Astrocyte of the spinal cord (primary cell): Measurements from ENCODE around the gene MYLK.

ENCODE experiments used
- DNase-seq: peaks from one replicate; pipeline ENCODE4 v3.0.0; 2011; ENCODE audit warnings: low read depth, low spot score
- H3K4me3 ChIP-seq: 2 replicates; pipeline ENCODE4 v1.5.1; 2011; ENCODE audit warnings: low read depth, mild to moderate bottlenecking, low read length, moderate library complexity
- CTCF ChIP-seq: IDR thresholded peaks from 2 replicates; pipeline ENCODE4 v1.5.1; 2012; ENCODE audit warnings: low read depth, mild to moderate bottlenecking, low read length, inconsistent platforms
- in situ Hi-C: cut with HindIII; loops from 2 replicates; pipeline ENCODE4 v1.10.0; 2017; ENCODE audit warnings: low sequenced_read_pairs

The MYLK gene, protein sequence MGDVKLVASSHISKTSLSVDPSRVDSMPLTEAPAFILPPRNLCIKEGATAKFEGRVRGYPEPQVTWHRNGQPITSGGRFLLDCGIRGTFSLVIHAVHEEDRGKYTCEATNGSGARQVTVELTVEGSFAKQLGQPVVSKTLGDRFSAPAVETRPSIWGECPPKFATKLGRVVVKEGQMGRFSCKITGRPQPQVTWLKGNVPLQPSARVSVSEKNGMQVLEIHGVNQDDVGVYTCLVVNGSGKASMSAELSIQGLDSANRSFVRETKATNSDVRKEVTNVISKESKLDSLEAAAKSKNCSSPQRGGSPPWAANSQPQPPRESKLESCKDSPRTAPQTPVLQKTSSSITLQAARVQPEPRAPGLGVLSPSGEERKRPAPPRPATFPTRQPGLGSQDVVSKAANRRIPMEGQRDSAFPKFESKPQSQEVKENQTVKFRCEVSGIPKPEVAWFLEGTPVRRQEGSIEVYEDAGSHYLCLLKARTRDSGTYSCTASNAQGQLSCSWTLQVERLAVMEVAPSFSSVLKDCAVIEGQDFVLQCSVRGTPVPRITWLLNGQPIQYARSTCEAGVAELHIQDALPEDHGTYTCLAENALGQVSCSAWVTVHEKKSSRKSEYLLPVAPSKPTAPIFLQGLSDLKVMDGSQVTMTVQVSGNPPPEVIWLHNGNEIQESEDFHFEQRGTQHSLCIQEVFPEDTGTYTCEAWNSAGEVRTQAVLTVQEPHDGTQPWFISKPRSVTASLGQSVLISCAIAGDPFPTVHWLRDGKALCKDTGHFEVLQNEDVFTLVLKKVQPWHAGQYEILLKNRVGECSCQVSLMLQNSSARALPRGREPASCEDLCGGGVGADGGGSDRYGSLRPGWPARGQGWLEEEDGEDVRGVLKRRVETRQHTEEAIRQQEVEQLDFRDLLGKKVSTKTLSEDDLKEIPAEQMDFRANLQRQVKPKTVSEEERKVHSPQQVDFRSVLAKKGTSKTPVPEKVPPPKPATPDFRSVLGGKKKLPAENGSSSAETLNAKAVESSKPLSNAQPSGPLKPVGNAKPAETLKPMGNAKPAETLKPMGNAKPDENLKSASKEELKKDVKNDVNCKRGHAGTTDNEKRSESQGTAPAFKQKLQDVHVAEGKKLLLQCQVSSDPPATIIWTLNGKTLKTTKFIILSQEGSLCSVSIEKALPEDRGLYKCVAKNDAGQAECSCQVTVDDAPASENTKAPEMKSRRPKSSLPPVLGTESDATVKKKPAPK (N-terminal part only)

GRCh38 chr3:123884203-123884831, at the start of gene MYLK:
Gene MYLK, minus strand, starts transcription at chr3:123884332. Its CDS starts 90,491 bp downstream, at chr3:123793841.
- H3K4me3 ChIP-seq: peak within 1 kb of the TSS; percentile 71
- DNase-seq: peak; percentile 92
- no peak for TF ChIP-seq CTCF
- in situ Hi-C loops: no loop called here

GRCh38 chr3:123930445-123930844, 46.3 kb upstream of the MYLK start:
- TF ChIP-seq CTCF: no peak
- no peak for DNase-seq
- in situ Hi-C loops: no loop called here
- H3K4me3 ChIP-seq: no peak overlapping the region

DNA sequence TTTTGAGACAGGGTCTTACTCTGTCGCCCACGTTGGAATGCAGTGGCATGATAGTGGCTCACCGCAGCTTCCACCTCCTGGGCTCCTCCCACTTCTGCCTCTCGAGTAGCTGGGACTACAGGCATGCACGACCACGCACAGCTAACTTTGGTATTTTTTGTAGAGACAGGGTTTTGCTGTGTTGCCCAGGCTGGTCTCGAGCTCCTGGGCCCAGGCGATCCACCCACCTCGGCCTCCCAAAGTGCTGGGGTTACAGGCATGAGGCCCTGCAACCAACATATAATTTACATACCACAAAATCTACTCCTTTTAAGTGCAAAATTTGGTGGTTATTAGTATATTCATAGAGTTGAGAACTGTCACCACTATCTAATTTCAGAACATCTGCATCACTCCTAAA, 45.2 kb upstream of the MYLK start:
- no peak overlapping the region for H3K4me3 ChIP-seq
- DNase-seq: no peak
- in situ Hi-C loops: no loop called here
- TF ChIP-seq CTCF: no peak

- no peak for DNase-seq
- no peak for TF ChIP-seq CTCF
- in situ Hi-C loops: no loop called here
- no peak overlapping the region for H3K4me3 ChIP-seq
Observed at GRCh38 chr3:123926396-123926795, 42.3 kb upstream of the MYLK start.

GRCh38 chr3:123920868-123921267, 36.7 kb upstream of the MYLK start:
- no peak overlapping the region for H3K4me3 ChIP-seq
- no peak for DNase-seq
- no peak for TF ChIP-seq CTCF
- in situ Hi-C loops: no loop called here

DNA sequence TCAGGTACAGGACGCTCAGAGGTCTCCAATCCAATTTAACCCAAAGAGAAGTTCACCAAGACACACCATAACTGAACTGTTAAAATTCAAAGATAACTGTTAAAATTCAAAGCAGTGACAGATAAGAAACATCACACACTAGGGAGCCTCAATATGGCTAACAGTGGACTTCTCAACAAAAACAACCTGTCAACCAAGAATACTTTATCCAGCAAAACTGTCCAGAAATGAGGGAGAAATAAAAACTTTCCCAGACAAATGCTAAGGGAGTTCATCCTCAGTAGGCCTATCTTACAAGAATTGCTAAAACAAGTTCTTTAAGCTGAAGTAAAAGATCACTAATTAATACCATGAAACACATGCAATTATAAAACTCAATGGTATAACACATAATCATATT, 36.3 kb upstream of the MYLK start:
- in situ Hi-C loops: no loop called here
- no peak for DNase-seq
- no peak overlapping the region for H3K4me3 ChIP-seq
- TF ChIP-seq CTCF: no peak
